Left colon (tissue), 2 donors: ENCODE data around the gene PLCE1. TPM values are rescaled to one million over a fixed set of nuclear protein-coding genes. Genes with fewer than 3 reads are reported as not detected.

Source experiments
- total RNA-seq, 2 donors: library from RNA; stranded (reverse); fragmentation: NEBNext Ultra II Directional; extraction: Animal tissue kit (Norgen Biotek cat#: 25700); gene quantifications; one replicate each; pipeline ENCODE4 v1.2.1, GENCODE V29; 2021
- donor health status: DM: no; HTN: no; CAD: no.
- donor health status: DM: yes; HTN: yes; CAD: no.

The PLCE1 gene
- total RNA-seq, 2 donors from 2014 or later, result 45.2 to 57.6 TPM

Other genes starting within 250 kb of the PLCE1 start
- gene LGI1, start 236.0 kb upstream of the PLCE1 start, total RNA-seq, result 1 to 10 TPM in 1 of 2 donors, under 1 TPM in 1; 0.40 to 1.6 TPM
- 10 to 100 TPM; 18.8 TPM for gene SLC35G1, start 100.0 kb upstream of the PLCE1 start, total RNA-seq